GM12892 (cell line): ENCODE data around the gene PHF19.

ENCODE experiments used
- POLR2A ChIP-seq: IDR thresholded peaks from 2 replicates; pipeline ENCODE4 v1.6.1; 2011; ENCODE audit warnings: low read depth, low read length, control low read depth
- POLR2AphosphoS5 ChIP-seq: IDR thresholded peaks from 2 replicates; pipeline ENCODE4 v1.6.1; 2011; ENCODE audit warnings: low read depth, low read length, control low read depth
- TAF1 ChIP-seq: IDR thresholded peaks from 2 replicates; pipeline ENCODE4 v1.6.1; 2011; ENCODE audit warnings: low read depth, mild to moderate bottlenecking, control low read depth, low read length, borderline replicate concordance

DNA sequence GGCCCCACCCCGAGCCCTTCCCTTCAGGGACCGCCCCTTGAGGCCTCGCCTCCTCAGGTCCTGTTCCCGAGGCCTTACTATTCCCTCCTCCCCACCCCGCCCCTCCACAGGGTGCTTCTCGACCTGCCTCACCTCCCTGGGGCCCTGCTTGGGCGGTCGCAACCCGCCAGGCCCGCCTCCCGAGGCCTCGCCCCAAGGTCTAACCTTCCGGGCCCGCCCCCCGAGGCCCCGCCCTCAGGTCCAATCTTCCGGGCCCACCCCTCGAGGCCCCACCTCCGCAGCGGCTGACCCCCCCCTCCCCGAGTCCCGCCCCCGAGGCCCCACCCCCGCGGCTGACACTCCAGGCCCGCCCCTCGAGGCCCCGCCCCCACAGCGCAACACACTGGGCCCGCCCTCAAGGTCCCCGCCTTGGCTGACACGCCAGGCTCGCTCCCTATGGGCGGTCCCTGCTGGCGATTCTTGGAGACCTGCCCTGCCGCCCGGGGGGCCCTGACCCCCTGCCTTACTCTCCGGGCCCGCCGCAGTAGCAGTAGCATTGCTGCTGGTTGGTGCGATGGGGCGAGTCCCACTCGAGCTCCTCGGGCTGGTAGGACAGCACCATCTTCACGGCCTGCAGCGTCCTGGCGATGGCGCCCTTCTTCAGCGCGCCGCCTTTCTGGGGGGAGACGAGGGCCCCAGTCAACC lies 8.2 kb downstream of the PHF19 start:
- TF ChIP-seq POLR2A (peak; percentile 29; the same call in 1 of the 2 replicates), POLR2AphosphoS5 (no peak; the same call in 1 of the 2 replicates), TAF1 (no peak)
